ENCODE data around the gene ASB1. TPM values are rescaled to one million over a fixed set of nuclear protein-coding genes. Genes with fewer than 3 reads are reported as not detected.

Gene ASB1
- total RNA-seq, 3 donors from 2014 or later, result 11.2 to 18.7 (median 18.4) TPM

- DNase-seq (ENCODE audit: low spot score in 2 of 2), result no peak
- TF ChIP-seq POLR2AphosphoS5 (IDR thresholded peaks at IDR 0.05) (no peak), POLR2A (IDR thresholded peaks at IDR 0.05) (no peak)
- H3K27ac ChIP-seq, result no peak overlapping the region
- peaks cover 3% of the 10 kb centered on the region for H3K36me3 ChIP-seq
- no peaks in the 10 kb centered on the region for H3K9me3 ChIP-seq
- intact Hi-C loops (cut with DNase I; ENCODE audit: low total_unique reads), result no loop called here
- H3K4me3 ChIP-seq, result no peak overlapping the region
- no peaks in the 10 kb centered on the region for H3K27me3 ChIP-seq
- H3K4me1 ChIP-seq, result peaks cover 0 to 6% of the 10 kb centered on the region in 2 donors
These were observed 18.9 kb downstream of the ASB1 start for GRCh38 chr2:238445409-238446190.

GRCh38 chr2:238446371-238446770 is 19.6 kb downstream of the ASB1 start:
- DNase-seq (ENCODE audit: low spot score in 2 of 2), result no peak
- Histone ChIP-seq H3K27ac (no peak overlapping the region), H3K4me1 (peaks cover 0 to 6% of the 10 kb centered on the region in 2 donors), H3K36me3 (peaks cover 3% of the 10 kb centered on the region), H3K4me3 (no peak overlapping the region), H3K27me3 (no peaks in the 10 kb centered on the region), H3K9me3 (no peaks in the 10 kb centered on the region)
- intact Hi-C loops (cut with DNase I; ENCODE audit: low total_unique reads), result no loop called here
- no peak for TF ChIP-seq POLR2A (IDR thresholded peaks at IDR 0.05)
- no peak for TF ChIP-seq POLR2AphosphoS5 (IDR thresholded peaks at IDR 0.05)
- no peak for TF ChIP-seq CTCF (IDR thresholded peaks at IDR 0.05)

- Histone ChIP-seq H3K9me3 (no peaks in the 10 kb centered on the region), H3K27me3 (no peaks in the 10 kb centered on the region), H3K36me3 (peaks cover 3% of the 10 kb centered on the region), H3K4me1 (peaks cover 0 to 6% of the 10 kb centered on the region in 2 donors), H3K4me3 (no peak overlapping the region), H3K27ac (no peak overlapping the region)
- TF ChIP-seq POLR2A (IDR thresholded peaks at IDR 0.05) (no peak), POLR2AphosphoS5 (IDR thresholded peaks at IDR 0.05) (no peak), CTCF (IDR thresholded peaks at IDR 0.05) (no peak)
- intact Hi-C loops (cut with DNase I; ENCODE audit: low total_unique reads), result no loop called here
- no peak for DNase-seq (ENCODE audit: low spot score in 2 of 2)
These were observed 21.6 kb downstream of the ASB1 start for GRCh38 chr2:238448031-238448955.

- no peak overlapping the region for H3K4me3 ChIP-seq
- peaks cover 0 to 6% of the 10 kb centered on the region in 2 donors for H3K4me1 ChIP-seq
- H3K36me3 ChIP-seq, result peaks cover 3% of the 10 kb centered on the region
- H3K27ac ChIP-seq, result peak overlapping the region in 1 of 2 donors; percentile 55
- intact Hi-C loops (cut with DNase I; ENCODE audit: low total_unique reads), result no loop called here
- TF ChIP-seq POLR2AphosphoS5 (IDR thresholded peaks at IDR 0.05) (no peak), POLR2A (IDR thresholded peaks at IDR 0.05) (no peak)
- no peaks in the 10 kb centered on the region for H3K9me3 ChIP-seq
- DNase-seq (ENCODE audit: low spot score in 2 of 2), result no peak
- H3K27me3 ChIP-seq, result no peaks in the 10 kb centered on the region
These were observed 22.5 kb downstream of the ASB1 start for GRCh38 chr2:238449241-238449640.

- DNase-seq (ENCODE audit: low spot score in 2 of 2), result peak in 1 of 2 donors; percentile 54
- Histone ChIP-seq H3K27ac (peak overlapping the region in 1 of 2 donors; percentile 58), H3K4me1 (peaks cover 0 to 6% of the 10 kb centered on the region in 2 donors), H3K27me3 (no peaks in the 10 kb centered on the region), H3K36me3 (peaks cover 3% of the 10 kb centered on the region), H3K4me3 (no peak overlapping the region), H3K9me3 (no peaks in the 10 kb centered on the region)
- intact Hi-C loops (cut with DNase I; ENCODE audit: low total_unique reads), result no loop called here
- TF ChIP-seq CTCF (IDR thresholded peaks at IDR 0.05), result no peak
- peak; percentile 38 to 73 (median 39) for TF ChIP-seq POLR2AphosphoS5 (IDR thresholded peaks at IDR 0.05)
These were observed 23.2 kb downstream of the ASB1 start for GRCh38 chr2:238449909-238450417.
